Endodermal cell (in vitro differentiated cells): ENCODE data around the gene AP2A1. TPM values are rescaled to one million over a fixed set of nuclear protein-coding genes. Genes with fewer than 3 reads are reported as not detected.
A peak's percentile ranks its signal among the peaks of the same experiment; 100 is the strongest.

ENCODE experiments used
- DNase-seq: peaks from one replicate; pipeline ENCODE4 v3.0.0-alpha.2; 2017
- H3K27ac ChIP-seq: 2 replicates; pipeline ENCODE4 v1.5.1; 2013; ENCODE audit warnings: mild to moderate bottlenecking, low read depth, low read length, moderate library complexity
- H3K27me3 ChIP-seq: 2 replicates; pipeline ENCODE4 v1.6.1; 2013; ENCODE audit warnings: mild to moderate bottlenecking, low read length, moderate library complexity; ENCODE audit not compliant: insufficient read depth, control insufficient read depth, poor library complexity, severe bottlenecking
- H3K36me3 ChIP-seq: 2 replicates; pipeline ENCODE4 v1.7.0; 2013; ENCODE audit warnings: mild to moderate bottlenecking, low read length, moderate library complexity; ENCODE audit not compliant: control insufficient read depth, insufficient read depth
- H3K4me1 ChIP-seq: one replicate; pipeline ENCODE4 v1.7.0; 2013; ENCODE audit warnings: low read length; ENCODE audit not compliant: control insufficient read depth, insufficient read depth
- H3K4me3 ChIP-seq: 2 replicates; pipeline ENCODE4 v1.5.1; 2013; ENCODE audit warnings: mild to moderate bottlenecking, low read length, moderate library complexity
- H3K9ac ChIP-seq: 2 replicates; pipeline ENCODE4 v1.6.1; 2013; ENCODE audit warnings: mild to moderate bottlenecking, low read length, moderate library complexity; ENCODE audit not compliant: poor library complexity, severe bottlenecking; ENCODE audit errors: extremely low read depth
- H3K9me3 ChIP-seq: 2 replicates; pipeline ENCODE4 v1.6.1; 2013; ENCODE audit warnings: mild to moderate bottlenecking, low read length, moderate library complexity; ENCODE audit not compliant: control insufficient read depth
- H3K27ac Mint-ChIP-seq: 2 replicates; pipeline ENCODE4 v1.8.0; 2020; ENCODE audit warnings: mixed read lengths
- H3K27me3 Mint-ChIP-seq: 2 replicates; pipeline ENCODE4 v1.8.0; 2021; ENCODE audit warnings: mild to moderate bottlenecking, mixed read lengths; ENCODE audit not compliant: insufficient read depth
- H3K36me3 Mint-ChIP-seq: 2 replicates; pipeline ENCODE4 v1.8.0; 2020; ENCODE audit warnings: low read depth, mixed read lengths
- H3K4me1 Mint-ChIP-seq: 2 replicates; pipeline ENCODE4 v1.8.0; 2020; ENCODE audit warnings: mixed read lengths
- H3K4me3 Mint-ChIP-seq: 2 replicates; pipeline ENCODE4 v1.8.0; 2020; ENCODE audit warnings: mild to moderate bottlenecking, moderate library complexity, mixed read lengths
- H3K9me3 Mint-ChIP-seq: 2 replicates; pipeline ENCODE4 v1.8.0; 2020; ENCODE audit warnings: mild to moderate bottlenecking, mixed read lengths
- CTCF ChIP-seq: fragments of 200-600 bp; sonication (generic); conservative IDR thresholded peaks from 2 replicates; pipeline ENCODE4 v1.5.0; 2021; ENCODE audit warnings: antibody characterized with exemption, mild to moderate bottlenecking
- WGBS, 2 experiments: methylation state at CpG; one replicate each; pipeline versions ENCODE4 v1.1.5 to v1.1.7; 2013; ENCODE audit warnings: missing lambda C conversion rate in 2 of 2, mixed read lengths in 1 of 2; ENCODE audit not compliant: insufficient coverage in 1 of 2, insufficient read length in 1 of 2; 5-methylcytosine and 5-hydroxymethylcytosine counted together
- total RNA-seq, 2 donors: library from RNA; stranded (reverse); fragmentation: NEBNext Ultra II Directional in 1 of 2; extraction: Animal tissue kit (Norgen Biotek cat#: 25700) in 1 of 2; gene quantifications; 2 replicates in 1 of 2; 3 replicates in 1 of 2; pipeline ENCODE4 v1.2.1, GENCODE V29; 2021

The AP2A1 gene
- total RNA-seq, 2 donors from 2014 or later: 100 to 110 TPM

GRCh38 chr19:49792829-49793560 is 26.2 kb downstream of the AP2A1 start:
- Mint-ChIP-seq H3K27me3 (no peaks in the 10 kb centered on the region), H3K4me3 (no peak overlapping the region), H3K4me1 (no peaks in the 10 kb centered on the region), H3K36me3 (peaks cover 66% of the 10 kb centered on the region), H3K9me3 (no peaks in the 10 kb centered on the region), H3K27ac (peak overlapping the region; percentile 30)
- TF ChIP-seq CTCF: no peak
- no peak for DNase-seq
- Histone ChIP-seq H3K4me1 (no peaks in the 10 kb centered on the region), H3K36me3 (peaks cover 46% of the 10 kb centered on the region), H3K27ac (peak overlapping the region; percentile 38), H3K9ac (no peak overlapping the region), H3K27me3 (no peaks in the 10 kb centered on the region), H3K9me3 (no peaks in the 10 kb centered on the region), H3K4me3 (no peak overlapping the region)
- WGBS, 2 experiments: 95% methylated on average over 16 to 22 of the region's 22 CpGs

- no peak overlapping the region for H3K4me3 Mint-ChIP-seq
- peak overlapping the region; percentile 30 for H3K27ac Mint-ChIP-seq
- Histone ChIP-seq H3K36me3 (peaks cover 46% of the 10 kb centered on the region), H3K27me3 (no peaks in the 10 kb centered on the region), H3K4me1 (no peaks in the 10 kb centered on the region), H3K27ac (peak overlapping the region; percentile 38), H3K9me3 (no peaks in the 10 kb centered on the region), H3K4me3 (no peak overlapping the region), H3K9ac (no peak overlapping the region)
- H3K36me3 Mint-ChIP-seq: peaks cover 65% of the 10 kb centered on the region
- DNase-seq: no peak
- no peak for TF ChIP-seq CTCF
- 93 to 97% methylated on average over 5 to 6 of the region's 6 CpGs for WGBS, 2 experiments
- H3K9me3 Mint-ChIP-seq: no peaks in the 10 kb centered on the region
- no peaks in the 10 kb centered on the region for H3K27me3 Mint-ChIP-seq
- no peaks in the 10 kb centered on the region for H3K4me1 Mint-ChIP-seq
These were observed 26.7 kb downstream of the AP2A1 start for GRCh38 chr19:49793561-49793840.

GRCh38 chr19:49795615-49796014 is 28.8 kb downstream of the AP2A1 start:
- no peaks in the 10 kb centered on the region for H3K27me3 ChIP-seq
- peaks cover 49% of the 10 kb centered on the region for H3K36me3 ChIP-seq
- H3K4me1 ChIP-seq: no peaks in the 10 kb centered on the region
- H3K36me3 Mint-ChIP-seq: peaks cover 65% of the 10 kb centered on the region
- H3K4me1 Mint-ChIP-seq: no peaks in the 10 kb centered on the region
- H3K27me3 Mint-ChIP-seq: no peaks in the 10 kb centered on the region
- TF ChIP-seq CTCF: no peak
- H3K4me3 ChIP-seq: no peak overlapping the region
- no peak overlapping the region for H3K9ac ChIP-seq
- H3K4me3 Mint-ChIP-seq: no peak overlapping the region
- no peak overlapping the region for H3K27ac ChIP-seq
- no peaks in the 10 kb centered on the region for H3K9me3 ChIP-seq
- DNase-seq: no peak
- no peaks in the 10 kb centered on the region for H3K9me3 Mint-ChIP-seq
- WGBS, 2 experiments: 93 to 100% methylated on average over 6 to 20 of the region's 20 CpGs
- H3K27ac Mint-ChIP-seq: no peak overlapping the region
